Astrocyte (in vitro differentiated cells and primary cell): ENCODE results near the gene POU2F3. TPM values are rescaled to one million over a fixed set of nuclear protein-coding genes. Genes with fewer than 3 reads are reported as not detected.

ENCODE experiments used
- DNase-seq: peaks from one replicate; pipeline ENCODE4 v3.0.0-alpha.2; 2010; ENCODE audit warnings: low read depth
- FAIRE-seq: peaks from 2 replicates; lab custom pipeline; 2011; peaks lifted over from hg19 to GRCh38; lab: Jason Lieb, UNC
- H2AFZ ChIP-seq: 2 replicates; pipeline ENCODE4 v1.6.0; 2012; ENCODE audit warnings: low read depth, low read length, inconsistent platforms
- H3K27ac ChIP-seq: 2 replicates; pipeline ENCODE4 v1.5.1; 2011; ENCODE audit warnings: low read depth, low read length, inconsistent platforms
- H3K27me3 ChIP-seq: 2 replicates; pipeline ENCODE4 v1.6.0; 2011; ENCODE audit warnings: low read length, inconsistent platforms; ENCODE audit not compliant: insufficient read depth
- H3K36me3 ChIP-seq: 2 replicates; pipeline ENCODE4 v1.5.1; 2011; ENCODE audit warnings: low read length, inconsistent platforms; ENCODE audit not compliant: insufficient read depth
- H3K4me1 ChIP-seq: 2 replicates; pipeline ENCODE4 v1.5.1; 2011; ENCODE audit warnings: low read length, inconsistent platforms; ENCODE audit not compliant: insufficient read depth
- H3K4me2 ChIP-seq: 2 replicates; pipeline ENCODE4 v1.6.0; 2012; ENCODE audit warnings: low read length, inconsistent platforms
- H3K4me3 ChIP-seq: 2 replicates; pipeline ENCODE4 v1.5.1; 2011; ENCODE audit warnings: low read depth, mild to moderate bottlenecking, low read length, inconsistent platforms; ENCODE audit not compliant: insufficient read depth
- H3K79me2 ChIP-seq: 2 replicates; pipeline ENCODE4 v1.6.0; 2012; ENCODE audit warnings: mild to moderate bottlenecking, low read length, inconsistent platforms; ENCODE audit not compliant: insufficient read depth
- H3K9ac ChIP-seq: 2 replicates; pipeline ENCODE4 v1.6.0; 2012; ENCODE audit warnings: mild to moderate bottlenecking, low read length, inconsistent platforms
- H3K9me3 ChIP-seq: 2 replicates; pipeline ENCODE4 v1.5.1; 2012; ENCODE audit warnings: low read depth, mild to moderate bottlenecking, low read length, inconsistent platforms; ENCODE audit not compliant: insufficient read depth
- H4K20me1 ChIP-seq: 2 replicates; pipeline ENCODE4 v1.6.0; 2012; ENCODE audit warnings: low read length, inconsistent platforms; ENCODE audit not compliant: insufficient read depth
- H3K27ac Mint-ChIP-seq: one replicate; pipeline ENCODE4 v1.8.0; 2021; ENCODE audit warnings: mild to moderate bottlenecking, mixed read lengths; ENCODE audit not compliant: unreplicated experiment
- H3K27me3 Mint-ChIP-seq: one replicate; pipeline ENCODE4 v1.8.0; 2021; ENCODE audit warnings: low read depth, mixed read lengths; ENCODE audit not compliant: unreplicated experiment
- H3K36me3 Mint-ChIP-seq: one replicate; pipeline ENCODE4 v1.8.0; 2021; ENCODE audit warnings: low read depth, mixed read lengths; ENCODE audit not compliant: unreplicated experiment
- H3K4me1 Mint-ChIP-seq: one replicate; pipeline ENCODE4 v1.8.0; 2021; ENCODE audit warnings: low read depth, mixed read lengths; ENCODE audit not compliant: unreplicated experiment
- H3K4me3 Mint-ChIP-seq: one replicate; pipeline ENCODE4 v1.8.0; 2021; ENCODE audit warnings: mild to moderate bottlenecking, moderate library complexity, mixed read lengths; ENCODE audit not compliant: unreplicated experiment
- H3K9me3 Mint-ChIP-seq: one replicate; pipeline ENCODE4 v1.8.0; 2021; ENCODE audit warnings: mild to moderate bottlenecking, mixed read lengths; ENCODE audit not compliant: unreplicated experiment
- EZH2 ChIP-seq: IDR thresholded peaks from 2 replicates; pipeline ENCODE4 v1.6.1; 2012; ENCODE audit warnings: mild to moderate bottlenecking, low read length, inconsistent platforms; ENCODE audit not compliant: insufficient read depth
- total RNA-seq: library from RNA; stranded (reverse); gene quantifications from 2 replicates; pipeline ENCODE4 v1.2.1, GENCODE V29; 2021
- TF ChIP-seq, protein P1 (sequence below): IDR thresholded peaks from 2 replicates; pipeline ENCODE4 v1.5.1; 2011; ENCODE audit warnings: low read depth, mild to moderate bottlenecking, inconsistent platforms, low read length, moderate library complexity; ENCODE audit not compliant: insufficient read depth

Gene POU2F3
- total RNA-seq, 1 donor from 2014 or later: 0.20 TPM

DNA sequence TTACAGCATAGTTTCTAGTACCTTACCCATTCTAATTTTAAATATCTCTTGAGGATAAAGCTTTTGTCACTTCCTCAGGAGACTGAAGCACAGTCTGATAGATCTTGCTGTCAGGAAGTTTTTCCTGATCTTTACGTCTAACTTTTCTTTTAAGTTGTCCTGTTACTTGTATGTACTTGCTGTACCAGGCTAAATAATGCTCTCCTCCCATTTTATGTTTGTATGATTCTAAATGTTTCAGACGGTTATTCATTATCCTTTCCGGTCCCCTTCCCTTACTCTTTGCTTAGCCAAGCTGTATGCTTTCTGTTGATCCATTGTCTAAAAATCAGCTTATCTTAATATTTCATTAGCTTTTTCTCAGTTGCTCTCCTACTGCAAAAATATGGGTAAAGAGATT lies 102.3 kb downstream of the POU2F3 start:
- no peaks in the 10 kb centered on the region for H3K36me3 Mint-ChIP-seq
- FAIRE-seq (no peak), DNase-seq (no peak)
- no peaks in the 10 kb centered on the region for H3K27me3 Mint-ChIP-seq
- no peak overlapping the region for H3K9ac ChIP-seq
- H3K4me3 ChIP-seq: no peak overlapping the region
- no peak overlapping the region for H3K27ac ChIP-seq
- H3K4me3 Mint-ChIP-seq: peak overlapping the region; percentile 55
- H3K4me2 ChIP-seq: no peak overlapping the region
- H3K9me3 ChIP-seq: no peaks in the 10 kb centered on the region
- H3K27me3 ChIP-seq: no peaks in the 10 kb centered on the region
- TF ChIP-seq EZH2: no peak
- TF ChIP-seq, protein P1, sequence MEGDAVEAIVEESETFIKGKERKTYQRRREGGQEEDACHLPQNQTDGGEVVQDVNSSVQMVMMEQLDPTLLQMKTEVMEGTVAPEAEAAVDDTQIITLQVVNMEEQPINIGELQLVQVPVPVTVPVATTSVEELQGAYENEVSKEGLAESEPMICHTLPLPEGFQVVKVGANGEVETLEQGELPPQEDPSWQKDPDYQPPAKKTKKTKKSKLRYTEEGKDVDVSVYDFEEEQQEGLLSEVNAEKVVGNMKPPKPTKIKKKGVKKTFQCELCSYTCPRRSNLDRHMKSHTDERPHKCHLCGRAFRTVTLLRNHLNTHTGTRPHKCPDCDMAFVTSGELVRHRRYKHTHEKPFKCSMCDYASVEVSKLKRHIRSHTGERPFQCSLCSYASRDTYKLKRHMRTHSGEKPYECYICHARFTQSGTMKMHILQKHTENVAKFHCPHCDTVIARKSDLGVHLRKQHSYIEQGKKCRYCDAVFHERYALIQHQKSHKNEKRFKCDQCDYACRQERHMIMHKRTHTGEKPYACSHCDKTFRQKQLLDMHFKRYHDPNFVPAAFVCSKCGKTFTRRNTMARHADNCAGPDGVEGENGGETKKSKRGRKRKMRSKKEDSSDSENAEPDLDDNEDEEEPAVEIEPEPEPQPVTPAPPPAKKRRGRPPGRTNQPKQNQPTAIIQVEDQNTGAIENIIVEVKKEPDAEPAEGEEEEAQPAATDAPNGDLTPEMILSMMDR: no peak
- H3K4me1 ChIP-seq: peaks cover 35% of the 10 kb centered on the region
- H3K9me3 Mint-ChIP-seq: no peaks in the 10 kb centered on the region
- H3K4me1 Mint-ChIP-seq: peaks cover 47% of the 10 kb centered on the region
- no peak overlapping the region for H2AFZ ChIP-seq
- no peaks in the 10 kb centered on the region for H3K36me3 ChIP-seq
- no peak overlapping the region for H3K27ac Mint-ChIP-seq
- H3K79me2 ChIP-seq: peaks cover 100% of the 10 kb centered on the region
- H4K20me1 ChIP-seq: peaks cover 97% of the 10 kb centered on the region

GRCh38 chr11:120342678-120343077 lies 102.7 kb downstream of the POU2F3 start:
- Histone ChIP-seq H3K4me3 (no peak overlapping the region), H3K9me3 (no peaks in the 10 kb centered on the region), H2AFZ (no peak overlapping the region), H3K4me1 (peaks cover 35% of the 10 kb centered on the region), H3K9ac (no peak overlapping the region), H3K27me3 (no peaks in the 10 kb centered on the region), H4K20me1 (peaks cover 97% of the 10 kb centered on the region), H3K79me2 (peaks cover 100% of the 10 kb centered on the region), H3K27ac (no peak overlapping the region), H3K36me3 (no peaks in the 10 kb centered on the region), H3K4me2 (no peak overlapping the region)
- Mint-ChIP-seq H3K4me3 (no peak overlapping the region), H3K9me3 (no peaks in the 10 kb centered on the region), H3K36me3 (no peaks in the 10 kb centered on the region), H3K27me3 (no peaks in the 10 kb centered on the region), H3K27ac (no peak overlapping the region), H3K4me1 (peaks cover 52% of the 10 kb centered on the region)
- TF ChIP-seq, protein P1: no peak
- TF ChIP-seq EZH2: no peak
- FAIRE-seq (peak; percentile 62), DNase-seq (no peak)

GRCh38 chr11:120343429-120343828 lies 103.5 kb downstream of the POU2F3 start:
- H3K27ac ChIP-seq: no peak overlapping the region
- no peak for TF ChIP-seq EZH2
- TF ChIP-seq, protein P1: no peak
- H3K27me3 ChIP-seq: no peaks in the 10 kb centered on the region
- Mint-ChIP-seq H3K27me3 (no peaks in the 10 kb centered on the region), H3K9me3 (no peaks in the 10 kb centered on the region), H3K4me3 (no peak overlapping the region), H3K4me1 (peaks cover 52% of the 10 kb centered on the region), H3K27ac (no peak overlapping the region), H3K36me3 (no peaks in the 10 kb centered on the region)
- H3K9me3 ChIP-seq: no peaks in the 10 kb centered on the region
- peaks cover 100% of the 10 kb centered on the region for H3K79me2 ChIP-seq
- peaks cover 94% of the 10 kb centered on the region for H4K20me1 ChIP-seq
- H3K4me1 ChIP-seq: peaks cover 35% of the 10 kb centered on the region
- FAIRE-seq (no peak), DNase-seq (no peak)
- H2AFZ ChIP-seq: no peak overlapping the region
- H3K4me2 ChIP-seq: no peak overlapping the region
- H3K9ac ChIP-seq: no peak overlapping the region
- no peak overlapping the region for H3K4me3 ChIP-seq
- H3K36me3 ChIP-seq: no peaks in the 10 kb centered on the region
